ENCODE data around the gene BBLN.

GRCh38 chr9:128205296-128205944 is 45.4 kb downstream of the BBLN start:
- TF ChIP-seq CTCF (conservative IDR thresholded peaks at IDR 0.05 in 1 of 2, IDR thresholded peaks at IDR 0.05 in 1 of 2; ENCODE audit: extremely low read depth in 1 of 2, insufficient read depth in 1 of 2, low read depth in 1 of 2, low read length in 2 of 2) (no peak), EZH2 (IDR thresholded peaks at IDR 0.05; ENCODE audit: borderline replicate concordance, low read length) (no peak)
